NCI-H510A (cell line): ENCODE results near the gene PDS5A.
"Not testable (repeated sequence)": the region's sequence is repeated elsewhere in the genome, so short reads cannot be mapped to it uniquely, and the experiment has no call there.

Experiments
- DNase-seq: peaks from one replicate; lab custom pipeline; 2025; lab: John Stamatoyannopoulos, UW

The PDS5A gene

GRCh38 chr4:39899291-39899690 lies 78.4 kb downstream of the PDS5A start:
- DNase-seq = no peak

GRCh38 chr4:39898015-39898414 lies 79.7 kb downstream of the PDS5A start:
- DNase-seq = no peak

- no peak for DNase-seq
Measured at GRCh38 chr4:39893693-39894072, 84.0 kb downstream of the PDS5A start.

- no peak for DNase-seq
Measured at GRCh38 chr4:39892988-39893692, 84.6 kb downstream of the PDS5A start.

GRCh38 chr4:39889226-39889625 lies 88.5 kb downstream of the PDS5A start:
- no peak for DNase-seq

GRCh38 chr4:39888541-39888940 lies 89.2 kb downstream of the PDS5A start:
- no peak for DNase-seq

GRCh38 chr4:39883646-39884045 lies 94.1 kb downstream of the PDS5A start:
- no peak for DNase-seq

GRCh38 chr4:39881789-39882188 lies 95.9 kb downstream of the PDS5A start:
- DNase-seq = no peak

GRCh38 chr4:39877971-39878370 lies 99.7 kb downstream of the PDS5A start:
- no peak for DNase-seq

- DNase-seq = no peak
Measured at GRCh38 chr4:39873823-39874222, 103.9 kb downstream of the PDS5A start.

GRCh38 chr4:39865280-39865679 lies 112.4 kb downstream of the PDS5A start:
- DNase-seq = no peak

GRCh38 chr4:39864391-39864790 lies 113.3 kb downstream of the PDS5A start:
- no peak for DNase-seq

- DNase-seq = no peak
Measured at GRCh38 chr4:39860804-39861203, 116.9 kb downstream of the PDS5A start.

GRCh38 chr4:39855909-39856512 lies 121.7 kb downstream of the PDS5A start:
- DNase-seq = no peak

- DNase-seq = no peak
Measured at GRCh38 chr4:39852636-39853035, 125.1 kb downstream of the PDS5A start.

GRCh38 chr4:39850727-39851126 lies 127.0 kb downstream of the PDS5A start:
- no peak for DNase-seq

- DNase-seq = no peak
Measured at GRCh38 chr4:39846705-39847104, 131.0 kb downstream of the PDS5A start.

- no peak for DNase-seq
Measured at GRCh38 chr4:39846120-39846519, 131.6 kb downstream of the PDS5A start.

GRCh38 chr4:39841894-39842293 lies 135.8 kb downstream of the PDS5A start:
- no peak for DNase-seq

- DNase-seq = not testable (repeated sequence)
Measured at GRCh38 chr4:39840516-39840915, 137.2 kb downstream of the PDS5A start.

- DNase-seq = no peak
Measured at GRCh38 chr4:39840027-39840426, 137.7 kb downstream of the PDS5A start.

GRCh38 chr4:39838431-39838830 lies 139.3 kb downstream of the PDS5A start:
- not testable (repeated sequence) for DNase-seq

- DNase-seq = no peak
Measured at GRCh38 chr4:39834269-39834668, 143.4 kb downstream of the PDS5A start.

- no peak for DNase-seq
Measured at GRCh38 chr4:39825741-39826231, 151.9 kb downstream of the PDS5A start.
